HFF-Myc (cell line): ENCODE results near the gene CEL.
A peak's percentile ranks its signal among the peaks of the same experiment; 100 is the strongest.

ENCODE experiments used
- DNase-seq: peaks from one replicate; pipeline ENCODE4 v3.0.0-alpha.2; 2011; ENCODE audit warnings: low read depth; ENCODE audit errors: extremely low read depth
- H3K4me3 ChIP-seq: replicated peaks from 2 replicates; pipeline ENCODE4 v1.5.1; 2011; ENCODE audit warnings: low read depth, mild to moderate bottlenecking, control low read depth, low read length
- CTCF ChIP-seq: IDR thresholded peaks from 2 replicates; pipeline ENCODE4 v1.5.1; 2012; ENCODE audit warnings: mild to moderate bottlenecking, low read depth, low read length, control low read depth; ENCODE audit errors: missing control alignments

CEL gene

GRCh38 chr9:133030317-133031129 lies 31.3 kb upstream of the CEL start, which contains the start of gene GTF3C5:
Gene GTF3C5, plus strand, starts transcription at chr9:133030997. Its CDS starts 15 bp downstream, at chr9:133031012.
- TF ChIP-seq CTCF, result no peak
- DNase-seq, result peak; percentile 98
- H3K4me3 ChIP-seq, result peak within 1 kb of the TSS; percentile 79

- H3K4me3 ChIP-seq, result peak overlapping the region; percentile 79
- no peak for TF ChIP-seq CTCF
Observed at GRCh38 chr9:133031130-133031422, 30.7 kb upstream of the CEL start.

DNA sequence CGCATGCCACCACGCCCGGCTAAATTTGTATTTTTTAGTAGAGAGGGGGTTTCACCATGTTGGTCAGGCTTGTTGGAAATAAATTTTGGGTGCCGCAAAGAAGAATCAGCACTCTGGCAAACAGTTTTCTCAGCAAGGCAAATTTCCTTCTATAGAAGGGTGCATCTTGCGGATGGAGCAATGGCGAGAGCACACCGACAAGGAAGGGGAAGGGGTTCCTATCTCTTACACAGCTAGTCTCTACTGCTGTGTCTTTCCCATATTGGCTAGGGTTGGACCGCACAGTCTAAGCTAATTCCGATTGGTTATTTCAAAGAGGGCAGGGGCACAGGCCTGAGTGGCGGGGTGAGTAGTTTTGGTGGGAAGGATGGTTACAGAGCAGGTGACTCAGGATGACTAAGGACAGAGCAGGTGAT lies 30.3 kb upstream of the CEL start:
- no peak for TF ChIP-seq CTCF
- no peak for DNase-seq
- H3K4me3 ChIP-seq, result peak overlapping the region; percentile 79

More at GRCh38 chr9:133031130-133031422, 30.7 kb upstream of the CEL start:
- DNase-seq, result no peak

- H3K4me3 ChIP-seq, result peak overlapping the region; percentile 79
Observed at GRCh38 chr9:133032171-133032570, 29.6 kb upstream of the CEL start.

GRCh38 chr9:133035669-133036068 lies 26.1 kb upstream of the CEL start:
- DNase-seq, result no peak
- no peak overlapping the region for H3K4me3 ChIP-seq
- no peak for TF ChIP-seq CTCF

More at GRCh38 chr9:133032171-133032570, 29.6 kb upstream of the CEL start:
- no peak for TF ChIP-seq CTCF
- no peak for DNase-seq

DNA sequence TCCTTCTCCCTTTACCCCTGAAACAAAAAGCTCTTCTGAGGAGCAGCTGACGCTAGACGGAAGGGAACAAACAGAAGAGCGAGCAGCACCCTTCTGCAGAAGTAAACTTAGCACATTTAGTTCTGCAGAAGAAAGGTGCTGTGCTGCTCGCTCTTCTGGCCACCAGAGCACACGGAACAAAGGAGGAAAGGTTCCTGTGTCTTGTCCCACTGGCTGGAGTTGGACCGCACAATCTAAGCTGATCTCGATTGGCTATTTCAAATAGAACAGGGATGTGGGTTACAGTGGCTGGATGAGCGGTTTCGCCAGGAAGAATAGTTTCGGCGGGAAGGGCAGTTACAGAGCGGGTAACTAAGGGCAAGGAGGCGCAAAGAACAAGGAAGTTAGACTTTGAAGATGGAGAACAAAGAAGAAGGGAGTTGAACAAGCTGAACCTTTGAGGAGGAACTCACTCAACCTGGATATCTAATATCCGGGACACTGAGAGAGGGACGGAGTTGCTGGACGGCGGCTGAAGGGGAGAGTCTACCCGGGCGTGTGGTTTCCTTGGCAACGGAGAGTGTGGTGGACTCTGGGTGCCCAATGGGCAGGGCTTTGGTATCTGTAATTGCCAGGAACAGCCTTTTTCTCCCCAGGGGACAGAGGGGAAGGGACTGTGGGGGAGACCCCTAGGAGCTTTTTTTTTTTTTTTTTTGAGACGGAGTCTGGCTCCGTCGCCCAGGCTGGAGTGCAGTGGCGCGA lies 23.8 kb upstream of the CEL start:
- no peak overlapping the region for H3K4me3 ChIP-seq
- no peak for DNase-seq
- TF ChIP-seq CTCF, result no peak
